Activated T-cell treated with anti-CD3 and anti-CD28 coated beads, Interleukin-2, amount 50 U/mL, for 1 hour (primary cell): Measurements from ENCODE around the gene PSMB3.

Experiments used
- DNase-seq: peaks from one replicate; pipeline ENCODE4 v3.0.0-alpha.2; 2020

The PSMB3 gene

DNA sequence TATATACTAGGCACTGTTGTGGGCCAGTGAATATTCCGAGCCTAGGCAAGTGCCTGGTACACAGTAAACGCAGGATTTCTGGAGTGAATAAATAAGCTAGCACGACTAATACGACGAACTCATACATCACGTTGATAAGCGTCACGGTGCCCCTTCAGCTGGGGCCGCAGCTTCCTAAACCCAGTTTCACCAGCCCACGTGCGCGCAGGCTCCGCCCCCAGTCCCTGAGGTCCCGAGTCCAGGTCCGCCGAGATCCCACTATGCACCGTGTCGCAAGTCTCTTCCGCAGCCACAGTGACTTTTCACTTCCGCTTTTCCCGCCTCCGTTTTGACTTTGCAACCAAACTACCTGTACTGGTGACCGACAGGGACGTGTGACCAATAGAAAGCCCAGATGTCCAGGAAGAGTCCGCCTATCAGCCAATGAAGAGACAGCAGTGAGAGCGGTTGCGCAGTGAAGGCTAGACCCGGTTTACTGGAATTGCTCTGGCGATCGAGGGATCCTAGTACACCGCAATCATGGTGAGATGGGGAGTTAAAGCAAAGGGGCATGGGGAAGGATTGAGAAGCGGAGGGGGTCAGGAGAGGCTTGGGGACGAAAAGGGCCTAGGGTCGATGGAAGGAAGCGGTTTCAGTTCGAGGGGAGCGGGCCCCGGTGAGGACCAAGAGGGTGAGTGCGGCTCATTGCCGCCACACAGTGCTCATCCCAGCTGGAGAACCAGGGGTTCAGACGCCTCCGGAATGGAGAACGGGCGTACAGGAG is at the start of gene PSMB3:
Gene PSMB3 (plus strand): TSS at position 434 of the 763 bp plus-strand sequence. CDS start 86 bp downstream, at position 520.
- DNase-seq = peak; percentile 91

DNA sequence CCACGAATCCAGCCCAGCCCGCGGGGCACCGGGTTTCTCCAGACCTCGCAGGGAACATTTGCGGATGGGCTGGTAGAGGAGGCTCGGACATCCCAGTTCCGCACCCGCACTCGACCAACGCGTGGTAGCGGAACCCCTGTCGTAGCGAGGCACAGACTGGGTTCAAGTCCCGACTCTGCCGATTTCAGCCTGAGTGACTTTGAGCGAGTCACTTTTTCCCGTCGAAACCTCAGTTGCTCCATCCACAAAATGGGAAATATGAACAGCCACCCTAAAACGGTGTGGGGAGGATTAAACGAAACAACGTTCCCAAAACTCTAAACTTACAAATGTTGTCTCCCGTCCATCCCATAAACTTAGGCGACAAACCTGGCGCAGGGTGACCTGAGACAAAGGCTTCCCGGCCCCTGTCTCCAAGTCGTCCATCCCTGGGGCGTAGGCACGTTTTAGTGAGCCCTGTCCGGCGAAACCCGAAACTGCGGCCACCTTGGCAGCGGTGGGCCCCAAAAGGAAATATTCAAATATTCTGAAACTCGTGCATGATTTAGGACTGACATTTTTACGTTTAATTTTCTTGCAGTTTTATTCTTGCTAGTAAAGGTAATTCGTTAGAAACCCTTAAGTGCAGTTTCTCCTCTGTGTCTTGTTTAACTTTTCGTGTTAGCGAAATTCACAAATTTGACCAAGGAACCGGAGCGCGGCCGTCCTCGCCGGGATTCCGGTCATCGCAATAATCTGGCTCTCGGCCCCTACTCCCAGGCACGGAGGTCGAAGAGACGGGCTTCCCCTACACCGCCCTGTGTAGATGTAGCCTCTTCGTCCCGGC is 49.4 kb upstream of the PSMB3 start:
- peak; percentile 30 for DNase-seq

GRCh38 chr17:38703742-38704605 is 48.6 kb upstream of the PSMB3 start:
- peak; percentile 67 for DNase-seq

GRCh38 chr17:38704606-38705522 is 47.7 kb upstream of the PSMB3 start, which contains the start of gene MLLT6:
Gene MLLT6, plus strand, starts transcription at chr17:38705273. Its CDS starts 360 bp downstream, at chr17:38705633.
- peak; percentile 84 for DNase-seq

GRCh38 chr17:38705523-38705802 is 47.1 kb upstream of the PSMB3 start:
- no peak for DNase-seq

GRCh38 chr17:38705803-38706504 is 46.6 kb upstream of the PSMB3 start:
- no peak for DNase-seq

- peak; percentile 43 for DNase-seq
Measured at GRCh38 chr17:38706505-38707216, 45.9 kb upstream of the PSMB3 start.

- no peak for DNase-seq
Measured at GRCh38 chr17:38707678-38708351, 44.7 kb upstream of the PSMB3 start.

DNA sequence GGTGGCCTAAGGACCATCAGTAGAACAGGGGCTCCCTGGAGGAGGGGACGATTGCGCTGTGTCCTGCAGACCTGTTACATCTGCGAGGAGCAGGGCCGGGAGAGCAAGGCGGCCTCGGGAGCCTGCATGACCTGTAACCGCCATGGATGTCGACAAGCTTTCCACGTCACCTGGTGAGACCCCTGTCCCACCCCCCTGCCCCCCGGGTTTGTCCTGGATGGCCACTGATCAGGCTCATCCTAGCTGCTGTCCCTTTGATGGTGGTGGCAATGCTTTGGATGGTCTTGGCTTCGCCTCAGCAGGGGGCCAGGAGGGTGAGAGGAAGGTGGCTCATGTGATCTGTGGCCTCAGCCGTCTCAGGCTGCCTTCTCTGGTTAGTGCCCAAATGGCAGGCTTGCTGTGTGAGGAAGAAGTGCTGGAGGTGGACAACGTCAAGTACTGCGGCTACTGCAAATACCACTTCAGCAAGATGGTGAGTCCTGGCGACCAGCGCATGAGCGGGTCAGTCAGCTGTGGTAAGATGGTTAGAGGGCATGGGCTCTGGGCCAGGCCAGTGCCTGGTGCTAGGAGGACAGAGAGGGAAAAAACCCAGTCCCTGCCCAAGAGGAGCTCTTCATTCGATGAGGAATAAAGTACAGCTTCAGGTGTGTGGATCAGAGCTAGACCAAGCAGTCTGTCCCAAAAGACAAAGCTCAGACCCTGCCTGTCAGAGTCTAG is 43.3 kb upstream of the PSMB3 start:
- no peak for DNase-seq

DNA sequence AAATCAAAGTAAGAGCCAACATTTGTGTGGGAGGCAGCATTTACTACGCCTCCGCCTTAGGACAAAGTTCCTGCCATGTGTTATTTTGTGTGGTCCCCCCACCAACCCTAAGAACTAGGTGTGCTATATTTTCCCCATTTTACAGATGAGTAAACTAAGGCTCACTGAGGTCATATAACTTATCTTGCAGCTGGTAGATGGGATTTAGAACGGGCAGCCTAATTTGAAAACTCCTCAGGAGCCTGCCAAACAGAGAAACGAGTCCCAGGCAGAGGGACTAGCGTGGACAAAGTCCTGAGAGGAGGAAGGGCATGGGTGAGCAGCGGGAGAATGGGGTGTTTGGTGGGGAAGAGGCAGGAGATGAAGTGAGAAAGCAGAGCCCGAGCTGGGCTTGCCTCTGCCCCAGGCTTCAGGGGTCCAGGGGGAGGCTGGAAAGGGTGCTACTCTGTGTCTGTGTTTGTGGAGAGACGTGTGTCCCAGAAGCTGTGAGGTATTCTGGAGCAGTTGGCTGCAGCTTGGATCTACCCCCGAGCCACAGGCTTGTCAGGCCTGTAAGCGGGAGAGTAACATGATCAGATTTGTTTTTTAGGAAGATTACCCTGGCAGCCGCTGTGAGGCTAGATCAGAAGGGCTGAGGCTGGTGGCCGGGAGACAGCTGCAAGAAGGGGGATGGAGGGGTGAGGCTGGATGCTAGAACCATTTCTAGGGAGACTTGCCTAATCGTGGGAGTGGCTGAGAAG is 42.5 kb upstream of the PSMB3 start:
- DNase-seq = no peak

DNA sequence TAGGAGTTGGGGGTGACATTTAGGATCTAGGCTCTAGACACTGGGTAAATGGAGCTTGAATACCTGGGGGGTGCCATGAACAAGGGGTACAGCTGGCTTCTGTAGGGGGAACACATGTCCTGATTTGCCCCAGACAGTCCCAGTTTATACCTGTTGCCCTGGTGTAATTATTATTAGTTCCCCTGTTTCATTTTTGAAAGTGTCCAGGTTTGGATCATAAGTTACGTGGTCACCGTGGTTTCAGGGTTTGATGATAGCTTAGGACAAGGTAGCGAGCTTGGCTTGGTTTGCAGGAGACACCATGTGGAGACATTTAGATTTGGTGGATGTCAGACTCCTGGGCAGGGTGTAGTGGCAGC is 42.0 kb upstream of the PSMB3 start:
- DNase-seq = no peak

DNA sequence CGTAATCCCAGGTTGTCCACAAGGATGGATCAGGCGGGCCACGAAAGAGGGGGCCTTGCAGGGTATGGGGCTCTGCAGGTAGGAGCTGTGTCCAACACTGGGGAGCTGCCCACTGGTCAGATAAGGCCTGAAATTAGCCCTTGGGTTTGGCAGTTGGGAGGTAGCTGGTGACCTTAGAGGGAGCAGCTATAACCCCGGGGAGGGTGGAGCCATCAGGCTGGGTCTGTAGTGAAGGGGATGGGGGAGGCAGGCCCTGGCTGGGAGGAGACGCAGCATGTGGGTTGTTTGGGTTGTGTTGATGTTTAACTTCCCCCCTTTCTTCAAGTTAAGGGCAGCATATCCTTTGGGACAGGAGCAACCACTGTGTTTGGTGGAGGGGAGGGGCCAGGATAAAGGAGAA is 41.6 kb upstream of the PSMB3 start:
- DNase-seq = no peak

- no peak for DNase-seq
Measured at GRCh38 chr17:38711792-38712571, 40.6 kb upstream of the PSMB3 start.

GRCh38 chr17:38712593-38712992 is 39.9 kb upstream of the PSMB3 start:
- no peak for DNase-seq

- no peak for DNase-seq
Measured at GRCh38 chr17:38713456-38714075, 39.0 kb upstream of the PSMB3 start.

DNA sequence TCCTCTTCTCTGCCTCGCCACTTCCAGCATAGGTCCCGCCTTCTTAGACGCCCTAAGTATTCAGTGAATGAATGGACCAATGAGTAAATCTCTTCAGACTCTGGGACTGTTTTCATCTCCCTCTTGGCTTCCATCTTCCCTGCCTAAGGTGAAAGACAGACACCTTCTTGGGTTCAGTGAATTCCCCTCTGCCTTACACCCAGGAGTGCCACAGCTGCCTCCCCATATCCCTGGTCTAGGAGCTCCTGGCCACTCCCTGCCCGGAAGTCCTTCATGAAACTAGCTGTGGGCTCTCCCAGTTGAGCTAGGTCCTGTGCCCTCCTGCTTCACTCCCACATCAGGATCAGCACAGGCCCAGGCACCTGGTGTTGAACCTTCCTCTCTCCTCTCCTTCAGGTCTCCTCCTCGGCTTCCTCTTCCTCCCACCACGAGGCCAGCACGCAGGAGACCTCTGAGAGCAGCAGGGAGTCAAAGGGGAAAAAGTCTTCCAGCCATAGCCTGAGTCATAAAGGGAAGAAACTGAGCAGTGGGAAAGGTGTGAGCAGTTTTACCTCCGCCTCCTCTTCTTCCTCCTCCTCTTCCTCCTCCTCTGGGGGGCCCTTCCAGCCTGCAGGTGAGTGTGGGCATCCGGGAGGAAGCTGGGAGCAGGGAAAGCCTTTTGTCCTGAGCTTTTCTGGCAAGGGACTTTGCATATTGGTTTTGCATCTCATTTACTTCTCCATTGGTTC is 37.2 kb upstream of the PSMB3 start:
- DNase-seq = no peak
